Ascending aorta (tissue), 2 donors: Measurements from ENCODE around the gene SPATA22. TPM values are rescaled to one million over a fixed set of nuclear protein-coding genes. Genes with fewer than 3 reads are reported as not detected.

Source experiments
- DNase-seq, 2 donors: peaks; one replicate each; pipeline ENCODE4 v3.0.0-alpha.2; 2019; ENCODE audit warnings: low spot score in 2 of 2
- H3K27ac ChIP-seq, 2 donors: fragments of 200-600 bp; sonication (generic); one replicate each; pipeline ENCODE4 v1.5.1; 2016 to 2017; ENCODE audit warnings: mild to moderate bottlenecking in 1 of 2
- H3K27me3 ChIP-seq: fragments of 200-600 bp; sonication (generic); one replicate; pipeline ENCODE4 v1.5.1; 2017
- H3K36me3 ChIP-seq, 2 donors: fragments of 200-600 bp; sonication (generic); one replicate each; pipeline ENCODE4 v1.5.1; 2016
- H3K4me1 ChIP-seq, 2 donors: fragments of 200-600 bp; sonication (generic); one replicate each; pipeline ENCODE4 v1.5.1; 2016 to 2017; ENCODE audit warnings: mild to moderate bottlenecking in 1 of 2
- H3K4me3 ChIP-seq, 2 donors: fragments of 200-600 bp; sonication (generic); one replicate each; pipeline ENCODE4 v1.5.1; 2016 to 2017; ENCODE audit warnings: mild to moderate bottlenecking in 1 of 2
- H3K9me3 ChIP-seq, 2 donors: fragments of 200-600 bp; sonication (generic); one replicate each; pipeline ENCODE4 v1.5.1; 2016
- CTCF ChIP-seq, 3 experiments: fragments of 200-600 bp in 2 of 3; fragments of 450-650 bp in 1 of 3; sonication (generic) in 2 of 3; IDR thresholded peaks; one replicate each; pipeline ENCODE4 v1.5.1; 2016 to 2019; ENCODE audit warnings: antibody characterized with exemption in 3 of 3, mild to moderate bottlenecking in 1 of 3, moderate library complexity in 1 of 3
- intact Hi-C: fragments of 100-400 bp; cut with DNase I; formaldehyde crosslinking; loops from one replicate; pipeline ENCODE4 v1.15.1; 2023
- total RNA-seq: library from RNA; depleted of rRNA; stranded (reverse); fragments of >200 nt; gene quantifications from one replicate; pipeline ENCODE4 v1.1.0, GENCODE V29; 2016

The SPATA22 gene
- total RNA-seq, 1 donor from 2014 or later: not detected

- intact Hi-C loops: no loop called here
- H3K27ac ChIP-seq: no peak overlapping the region
- no peak overlapping the region for H3K4me3 ChIP-seq
- no peaks in the 10 kb centered on the region for H3K4me1 ChIP-seq
- DNase-seq: no peak
- no peaks in the 10 kb centered on the region for H3K36me3 ChIP-seq
- no peaks in the 10 kb centered on the region for H3K27me3 ChIP-seq
- TF ChIP-seq CTCF (IDR thresholded peaks at IDR 0.05): no peak
- H3K9me3 ChIP-seq: no peaks in the 10 kb centered on the region
These were observed 31.7 kb upstream of the SPATA22 start for GRCh38 chr17:3503285-3503684.

GRCh38 chr17:3502466-3502865 lies 30.8 kb upstream of the SPATA22 start:
- Histone ChIP-seq H3K27me3 (no peaks in the 10 kb centered on the region), H3K36me3 (no peaks in the 10 kb centered on the region), H3K27ac (no peak overlapping the region), H3K9me3 (no peaks in the 10 kb centered on the region), H3K4me3 (no peak overlapping the region), H3K4me1 (no peaks in the 10 kb centered on the region)
- no peak for TF ChIP-seq CTCF (IDR thresholded peaks at IDR 0.05)
- intact Hi-C loops: no loop called here
- DNase-seq: no peak

- no peak for DNase-seq
- H3K27me3 ChIP-seq: no peaks in the 10 kb centered on the region
These were observed 29.7 kb upstream of the SPATA22 start for GRCh38 chr17:3501344-3501743.

GRCh38 chr17:3497101-3497500 lies 25.5 kb upstream of the SPATA22 start:
- no peaks in the 10 kb centered on the region for H3K4me1 ChIP-seq
- no peak overlapping the region for H3K27ac ChIP-seq
- H3K4me3 ChIP-seq: no peak overlapping the region
- no peak for TF ChIP-seq CTCF (IDR thresholded peaks at IDR 0.05)
- DNase-seq: no peak
- H3K36me3 ChIP-seq: no peaks in the 10 kb centered on the region
- intact Hi-C loops: no loop called here
- H3K27me3 ChIP-seq: no peaks in the 10 kb centered on the region
- no peaks in the 10 kb centered on the region for H3K9me3 ChIP-seq

More at GRCh38 chr17:3501344-3501743, 29.7 kb upstream of the SPATA22 start:
- no peak for TF ChIP-seq CTCF (IDR thresholded peaks at IDR 0.05)
- no peak overlapping the region for H3K4me3 ChIP-seq
- no peaks in the 10 kb centered on the region for H3K9me3 ChIP-seq
- no peak overlapping the region for H3K27ac ChIP-seq
- intact Hi-C loops: no loop called here
- no peaks in the 10 kb centered on the region for H3K4me1 ChIP-seq
- H3K36me3 ChIP-seq: no peaks in the 10 kb centered on the region

GRCh38 chr17:3485481-3486068 lies 14.0 kb upstream of the SPATA22 start:
- TF ChIP-seq CTCF (IDR thresholded peaks at IDR 0.05): no peak
- no peak for DNase-seq
- no peak overlapping the region for H3K27ac ChIP-seq
- H3K27me3 ChIP-seq: no peaks in the 10 kb centered on the region
- H3K4me1 ChIP-seq: no peaks in the 10 kb centered on the region
- no peaks in the 10 kb centered on the region for H3K9me3 ChIP-seq
- intact Hi-C loops: no loop called here
- H3K36me3 ChIP-seq: no peaks in the 10 kb centered on the region
- H3K4me3 ChIP-seq: no peak overlapping the region

GRCh38 chr17:3482852-3483251 lies 11.2 kb upstream of the SPATA22 start:
- no peak overlapping the region for H3K4me3 ChIP-seq
- TF ChIP-seq CTCF (IDR thresholded peaks at IDR 0.05): no peak

More at GRCh38 chr17:3482852-3483251, 11.2 kb upstream of the SPATA22 start:
- H3K4me1 ChIP-seq: no peaks in the 10 kb centered on the region
- H3K9me3 ChIP-seq: no peaks in the 10 kb centered on the region
- DNase-seq: no peak
- H3K27ac ChIP-seq: no peak overlapping the region
- H3K36me3 ChIP-seq: no peaks in the 10 kb centered on the region
- intact Hi-C loops: no loop called here
- no peaks in the 10 kb centered on the region for H3K27me3 ChIP-seq
